ENCODE results near the gene ABTB2. TPM values are rescaled to one million over a fixed set of nuclear protein-coding genes. Genes with fewer than 3 reads are reported as not detected.
"Not testable (repeated sequence)": the region's sequence is repeated elsewhere in the genome, so short reads cannot be mapped to it uniquely, and the experiment has no call there.

ABTB2 gene
- total RNA-seq, 1 donor from 2014 or later, result 3.5 TPM

- no peak for DNase-seq (ENCODE audit: extremely low read depth, low read depth, low spot score)
Measured at GRCh38 chr11:34249439-34249838, 108.4 kb downstream of the ABTB2 start.

- not testable (repeated sequence) for DNase-seq (ENCODE audit: extremely low read depth, low read depth, low spot score)
Measured at GRCh38 chr11:34246511-34246910, 111.3 kb downstream of the ABTB2 start.

DNA sequence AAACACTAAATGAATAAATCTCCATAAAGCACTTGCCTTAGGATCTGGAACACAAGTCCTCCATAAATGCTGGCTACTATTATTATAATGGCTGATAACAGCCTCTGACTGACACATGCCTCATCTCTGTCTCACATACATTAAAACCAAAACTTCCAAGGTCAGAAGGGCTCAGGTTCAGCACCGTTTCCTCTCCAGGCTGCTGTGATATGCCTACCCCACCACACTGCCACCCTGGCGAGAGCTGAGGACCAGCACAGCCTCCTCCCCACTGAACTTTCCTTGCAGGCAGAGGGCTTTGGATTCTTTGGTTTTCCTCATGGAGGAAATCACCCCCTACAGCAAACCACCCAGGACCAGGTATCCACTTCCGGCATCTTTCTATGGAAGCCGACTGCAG, 112.8 kb downstream of the ABTB2 start:
- no peak for DNase-seq (ENCODE audit: extremely low read depth, low read depth, low spot score)

GRCh38 chr11:34243600-34244464, 114.0 kb downstream of the ABTB2 start:
- DNase-seq (ENCODE audit: extremely low read depth, low read depth, low spot score), result no peak

DNA sequence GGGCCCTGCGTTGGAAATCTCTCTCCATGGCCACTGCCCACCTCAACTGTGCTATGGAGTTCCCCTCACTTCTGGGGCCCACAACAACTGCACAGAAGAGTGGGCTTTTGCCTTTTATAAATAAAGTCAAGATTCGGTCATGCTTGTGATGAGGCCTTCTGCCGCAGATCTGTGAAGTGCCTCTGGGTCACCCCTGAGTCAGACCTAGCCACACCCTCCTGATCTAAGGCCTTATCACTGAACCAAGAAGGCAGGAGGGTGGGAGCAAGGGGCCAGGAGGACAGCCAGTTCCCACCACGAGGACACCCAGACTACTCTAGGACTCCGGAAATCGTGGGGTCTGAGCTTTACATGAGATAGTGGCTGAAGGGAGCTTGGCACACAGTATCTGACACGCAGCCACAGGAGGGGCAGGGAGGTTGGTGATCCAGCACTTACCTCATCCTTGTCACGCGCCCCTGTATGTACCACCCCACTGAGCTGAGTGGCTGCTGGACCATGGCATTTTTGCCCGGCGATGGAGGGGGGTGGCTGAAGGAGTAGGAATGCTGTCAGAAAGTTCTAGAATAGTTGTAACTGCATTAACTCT, 115.7 kb downstream of the ABTB2 start:
- DNase-seq (ENCODE audit: extremely low read depth, low read depth, low spot score), result no peak

- no peak for DNase-seq (ENCODE audit: extremely low read depth, low read depth, low spot score)
Measured at GRCh38 chr11:34240150-34240494, 117.7 kb downstream of the ABTB2 start.

DNA sequence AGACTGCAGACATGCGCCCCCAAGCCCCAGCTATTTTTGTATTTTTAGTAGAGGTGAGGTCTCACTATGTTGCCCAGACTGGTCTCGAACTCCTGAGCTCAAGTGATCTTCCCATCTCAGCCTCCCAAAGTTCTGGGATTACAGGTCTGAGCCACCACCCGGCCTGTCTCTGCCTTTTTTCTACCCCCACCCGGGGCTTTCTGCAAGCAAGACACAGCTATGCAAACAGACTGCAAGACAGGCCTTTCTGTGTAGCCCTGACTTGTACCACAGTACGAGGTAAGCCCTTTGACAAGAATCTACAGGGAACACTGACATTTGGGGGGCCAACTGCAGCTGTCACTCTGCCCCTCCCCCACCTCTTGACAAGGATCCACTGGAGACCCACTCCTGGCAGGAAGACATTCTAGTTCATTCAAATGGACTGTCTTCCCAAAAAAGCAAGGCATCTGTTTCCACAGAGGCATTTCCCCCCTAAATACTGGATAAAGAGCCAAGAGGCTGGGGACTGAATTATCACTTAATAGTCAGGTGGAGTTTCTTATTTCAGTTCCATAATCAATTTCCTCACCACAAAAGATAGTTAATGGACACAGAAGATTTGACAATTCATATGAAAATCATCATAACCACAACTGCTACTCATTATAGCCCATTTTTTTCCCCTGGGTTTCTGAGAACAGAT, 118.2 kb downstream of the ABTB2 start:
- DNase-seq (ENCODE audit: extremely low read depth, low read depth, low spot score), result no peak

DNA sequence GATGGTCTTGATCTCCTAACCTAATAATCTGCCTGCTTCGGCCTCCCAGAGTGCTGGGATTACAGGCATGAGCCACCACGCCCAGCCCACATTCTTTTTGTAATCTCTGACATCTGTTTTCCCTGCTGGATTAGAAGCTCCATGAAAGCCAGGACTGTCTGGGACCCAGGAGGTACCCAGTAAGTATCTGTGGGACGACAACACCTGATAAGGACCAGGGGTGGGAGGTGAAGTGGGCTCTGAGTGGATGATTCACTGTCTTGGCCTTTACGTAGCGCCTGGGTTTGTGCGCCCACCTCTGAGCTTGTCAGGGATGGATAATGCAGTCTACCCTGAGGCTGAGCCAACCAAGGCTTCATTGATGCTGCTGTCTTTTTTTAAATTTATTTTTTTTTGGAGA, 118.8 kb downstream of the ABTB2 start:
- DNase-seq (ENCODE audit: extremely low read depth, low read depth, low spot score), result no peak

- no peak for DNase-seq (ENCODE audit: extremely low read depth, low read depth, low spot score)
Measured at GRCh38 chr11:34238533-34238932, 119.3 kb downstream of the ABTB2 start.

DNA sequence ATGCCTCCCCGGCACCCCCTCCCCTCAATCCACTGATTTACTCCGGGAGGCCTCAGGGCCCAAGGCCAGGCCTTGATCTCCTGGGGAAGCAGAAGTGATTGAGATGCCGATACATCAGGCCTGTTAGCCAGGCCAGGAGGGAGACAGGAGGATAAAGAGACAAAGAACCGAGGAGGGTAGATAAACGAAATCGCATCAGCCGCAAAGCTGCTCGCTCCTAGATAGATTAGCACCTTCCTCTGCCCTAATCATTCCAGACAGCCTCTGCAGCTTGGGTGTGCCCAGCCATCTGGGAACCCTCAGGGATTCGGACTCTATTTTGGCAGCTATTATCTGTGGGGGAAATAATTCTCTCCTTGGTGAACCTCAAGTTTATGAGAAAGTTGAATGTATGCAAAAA, 121.2 kb downstream of the ABTB2 start:
- no peak for DNase-seq (ENCODE audit: extremely low read depth, low read depth, low spot score)

DNA sequence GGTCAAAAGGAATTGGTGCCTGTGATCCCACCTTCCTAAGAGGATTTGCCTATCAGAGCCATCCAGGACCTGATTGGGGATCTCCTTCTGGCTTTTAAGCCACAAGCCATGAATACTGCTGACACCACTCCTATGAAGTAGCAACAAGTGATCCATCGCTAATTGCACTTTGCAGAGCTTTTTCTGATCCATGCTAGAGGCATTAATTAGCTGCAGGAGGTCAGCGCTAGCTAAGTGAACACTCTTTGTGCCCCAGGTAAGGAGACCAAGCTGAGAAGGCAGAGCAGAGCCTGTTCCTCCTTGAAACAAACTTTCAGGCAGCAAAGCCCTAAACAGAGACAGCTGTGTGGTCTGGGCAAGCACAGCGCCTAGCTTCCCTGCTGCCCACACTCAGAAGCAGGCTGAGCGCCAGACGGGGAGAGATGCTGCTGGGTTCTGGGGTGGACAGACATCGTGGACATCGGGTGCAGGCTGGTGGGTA, 122.2 kb downstream of the ABTB2 start:
- DNase-seq (ENCODE audit: extremely low read depth, low read depth, low spot score), result no peak

GRCh38 chr11:34235189-34235588, 122.6 kb downstream of the ABTB2 start:
- no peak for DNase-seq (ENCODE audit: extremely low read depth, low read depth, low spot score)

- no peak for DNase-seq (ENCODE audit: extremely low read depth, low read depth, low spot score)
Measured at GRCh38 chr11:34234086-34234740, 123.6 kb downstream of the ABTB2 start.

DNA sequence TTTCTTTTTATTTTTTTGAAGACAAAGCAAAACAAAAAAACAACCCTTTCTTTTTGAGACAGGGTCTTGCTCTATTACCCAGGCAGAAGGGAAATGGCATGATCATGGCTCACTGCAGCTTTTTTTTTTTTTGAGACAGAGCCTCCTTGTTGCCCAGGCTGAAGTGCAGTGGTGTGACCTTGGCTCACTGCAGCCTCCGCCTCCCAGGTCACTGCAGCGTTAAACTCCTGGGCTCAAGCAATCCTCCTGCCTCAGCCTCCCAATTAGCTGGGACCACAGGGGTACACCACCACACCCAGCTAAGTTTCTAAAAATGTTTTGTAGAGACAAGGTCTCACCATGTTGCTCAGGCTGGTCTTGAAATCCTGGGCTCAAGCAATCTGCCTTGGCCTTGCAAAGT, 124.6 kb downstream of the ABTB2 start:
- no peak for DNase-seq (ENCODE audit: extremely low read depth, low read depth, low spot score)

- DNase-seq (ENCODE audit: extremely low read depth, low read depth, low spot score), result no peak
Measured at GRCh38 chr11:34232807-34233206, 125.0 kb downstream of the ABTB2 start.

DNA sequence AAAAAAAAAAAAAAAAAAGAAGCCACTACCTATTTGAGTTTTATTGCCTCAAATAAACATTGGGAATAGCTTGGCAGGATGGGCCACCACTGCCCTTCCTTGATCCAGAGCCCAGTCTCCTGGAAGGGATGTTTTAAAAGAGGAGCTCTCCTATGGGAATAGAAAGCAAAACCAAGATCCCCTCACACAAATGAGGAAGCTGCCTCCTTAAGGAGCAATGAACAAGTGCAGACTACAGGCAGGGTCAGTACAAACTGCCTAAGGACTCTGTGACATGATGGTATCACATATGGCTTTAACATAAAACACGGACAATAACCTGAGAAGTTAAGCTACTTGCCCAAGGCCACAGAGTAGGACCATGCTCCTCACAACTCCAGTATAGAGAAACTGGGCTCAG, 131.6 kb downstream of the ABTB2 start:
- DNase-seq (ENCODE audit: extremely low read depth, low read depth, low spot score), result no peak

- no peak for DNase-seq (ENCODE audit: extremely low read depth, low read depth, low spot score)
Measured at GRCh38 chr11:34225091-34225490, 132.7 kb downstream of the ABTB2 start.

DNA sequence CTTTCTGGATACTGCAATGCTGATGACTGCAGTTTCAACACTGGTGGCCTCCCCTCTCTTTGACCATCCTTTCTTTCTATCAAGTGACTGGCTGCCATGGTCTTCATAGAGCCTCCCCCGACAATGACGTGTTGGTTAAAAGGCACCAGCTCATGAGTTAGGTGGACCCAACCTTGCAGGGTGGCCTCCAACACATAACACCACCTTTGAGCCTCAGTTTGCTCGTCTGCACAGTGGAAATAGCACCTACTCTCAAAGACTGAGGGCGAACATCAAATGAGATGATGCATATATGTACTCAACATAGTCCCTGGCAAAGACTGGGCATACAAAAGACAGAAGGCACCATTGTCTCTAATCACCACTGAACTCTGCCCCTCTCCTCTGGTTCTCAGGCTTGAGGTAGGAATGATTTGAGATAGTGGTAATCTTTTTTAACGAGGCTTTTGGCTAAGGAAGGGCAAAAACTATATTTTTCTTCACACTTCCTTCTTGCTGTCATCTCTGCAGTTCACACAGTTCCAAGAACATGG, 133.3 kb downstream of the ABTB2 start:
- no peak for DNase-seq (ENCODE audit: extremely low read depth, low read depth, low spot score)

DNA sequence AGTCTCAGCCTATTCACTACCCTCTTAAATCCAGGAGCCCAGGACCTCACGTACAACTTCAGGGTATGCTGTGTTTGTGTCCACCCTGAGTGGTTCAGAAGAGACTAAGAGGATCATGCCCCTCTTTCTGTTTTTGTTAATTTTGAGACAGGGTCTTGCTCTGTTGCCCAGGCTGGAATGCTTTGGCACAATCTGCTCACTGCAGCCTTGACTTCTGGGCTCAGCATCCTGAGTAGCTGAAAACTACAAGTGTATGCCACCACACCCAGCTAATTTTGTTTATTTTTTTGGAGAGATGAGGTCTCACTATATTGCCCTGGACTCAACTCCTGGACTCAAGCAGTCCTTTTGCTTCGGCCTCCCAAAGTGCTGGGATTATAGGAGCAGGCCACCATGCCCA, 133.9 kb downstream of the ABTB2 start:
- DNase-seq (ENCODE audit: extremely low read depth, low read depth, low spot score), result no peak

DNA sequence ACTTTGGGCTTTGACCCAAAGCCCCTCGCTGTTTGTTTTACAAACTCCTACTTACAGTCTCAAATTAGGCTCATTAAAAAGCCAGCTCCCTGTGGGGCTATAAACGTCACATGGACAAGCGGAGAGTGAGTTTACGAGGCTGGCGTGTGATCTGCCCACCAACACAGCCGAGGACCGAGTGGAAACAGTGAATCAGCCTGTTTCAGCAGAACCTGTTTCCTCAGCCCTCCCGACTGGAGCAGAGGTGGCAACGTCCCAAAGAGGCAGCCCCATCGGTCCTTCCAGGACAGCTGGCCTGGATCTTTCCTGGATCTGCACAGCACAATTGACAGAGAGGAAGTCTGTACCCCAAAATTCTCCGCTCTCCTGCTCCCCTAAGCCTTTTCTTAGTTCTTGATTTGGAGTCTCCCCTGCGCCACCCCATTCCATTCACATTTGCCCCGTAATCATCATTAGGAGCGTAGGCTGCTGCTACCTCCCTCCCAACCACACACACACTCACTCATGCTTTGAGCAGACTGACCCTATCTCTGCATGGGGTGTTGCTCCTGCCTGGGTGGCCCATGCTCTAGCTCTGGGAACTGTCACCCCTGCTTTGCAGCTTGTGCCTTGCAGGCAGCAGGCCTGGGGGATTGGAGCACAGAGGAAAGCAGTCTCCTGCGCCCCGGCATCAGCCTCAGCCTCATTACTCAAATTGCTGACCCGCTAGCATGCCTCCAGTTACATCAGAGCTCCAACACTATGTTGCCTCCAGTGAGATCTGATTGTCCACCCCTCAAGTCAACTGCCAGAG, 134.6 kb downstream of the ABTB2 start:
- DNase-seq (ENCODE audit: extremely low read depth, low read depth, low spot score), result no peak
